Pons (tissue), 1 donor: ENCODE data around the gene NEMP2.
A peak's percentile ranks its signal among the peaks of the same experiment; 100 is the strongest.
"Not testable (repeated sequence)": the region's sequence is repeated elsewhere in the genome, so short reads cannot be mapped to it uniquely, and the experiment has no call there.

Source experiments
- DNase-seq: peaks from one replicate; pipeline ENCODE4 v3.0.0-alpha.2; 2016; ENCODE audit warnings: low spot score

Gene NEMP2

GRCh38 chr2:190490502-190490901, 44.0 kb downstream of the NEMP2 start:
- no peak for DNase-seq

- DNase-seq, result no peak
These were observed 45.0 kb downstream of the NEMP2 start for GRCh38 chr2:190489475-190489874.

GRCh38 chr2:190488516-190489233, 45.8 kb downstream of the NEMP2 start:
- DNase-seq, result no peak

GRCh38 chr2:190486037-190486623, 48.4 kb downstream of the NEMP2 start:
- peak; percentile 57 for DNase-seq

- peak; percentile 83 for DNase-seq
These were observed 52.1 kb downstream of the NEMP2 start for GRCh38 chr2:190482451-190482850.

GRCh38 chr2:190481339-190481738, 53.2 kb downstream of the NEMP2 start:
- DNase-seq, result peak; percentile 76

- DNase-seq, result no peak
These were observed 55.8 kb downstream of the NEMP2 start for GRCh38 chr2:190478572-190479195.

GRCh38 chr2:190477661-190478454, 56.7 kb downstream of the NEMP2 start:
- DNase-seq, result peak; percentile 97

GRCh38 chr2:190470256-190470826, 64.2 kb downstream of the NEMP2 start:
- no peak for DNase-seq

- DNase-seq, result peak; percentile 73
These were observed 64.8 kb downstream of the NEMP2 start for GRCh38 chr2:190469771-190470170.

- DNase-seq, result peak; percentile 93
These were observed 65.5 kb downstream of the NEMP2 start for GRCh38 chr2:190468814-190469569.

- DNase-seq, result not testable (repeated sequence)
These were observed 66.2 kb downstream of the NEMP2 start for GRCh38 chr2:190468354-190468753.

- no peak for DNase-seq
These were observed 66.9 kb downstream of the NEMP2 start for GRCh38 chr2:190467575-190468083.

GRCh38 chr2:190466819-190467446, 67.6 kb downstream of the NEMP2 start:
- DNase-seq, result no peak

- no peak for DNase-seq
These were observed 69.5 kb downstream of the NEMP2 start for GRCh38 chr2:190465060-190465459.

GRCh38 chr2:190462611-190463010, 71.9 kb downstream of the NEMP2 start:
- DNase-seq, result no peak

- no peak for DNase-seq
These were observed 72.3 kb downstream of the NEMP2 start for GRCh38 chr2:190462181-190462580.

- no peak for DNase-seq
These were observed 74.0 kb downstream of the NEMP2 start for GRCh38 chr2:190460487-190460886.

- no peak for DNase-seq
These were observed 74.6 kb downstream of the NEMP2 start for GRCh38 chr2:190459881-190460280.

- DNase-seq, result no peak
These were observed 76.0 kb downstream of the NEMP2 start for GRCh38 chr2:190458352-190459107.
